GM12878 (cell line): ENCODE measurements around the gene GSG1. TPM values are rescaled to one million over a fixed set of nuclear protein-coding genes. Genes with fewer than 3 reads are reported as not detected.

Source experiments
- ATAC-seq: fragments of 200-7000 bp; cut with Tn5 transposase; 3 replicates; pipeline ENCODE4 v1.9.1; 2020; ENCODE audit warnings: mild to moderate bottlenecking, moderate library complexity
- BruUV-seq: library from RNA; stranded (reverse); fragments of 400-500 nt; replicated peaks from 2 replicates; lab custom pipeline; 2021; lab: Mats Ljungman, UMichigan
- CTCF ChIA-PET: fragments of 300-600 bp; sonication (Branson Sonifier 250); formaldehyde crosslinking; extraction: SDS; loops from one replicate; lab custom pipeline; 2021; ENCODE audit warnings: inconsistent platforms; lab: Yijun Ruan, JAX
- POLR2A ChIA-PET: fragments of 350-600 bp; formaldehyde crosslinking; extraction: SDS; loops from one replicate; lab custom pipeline; 2021; ENCODE audit warnings: inconsistent platforms; lab: Charles Lee
- RAD21 ChIA-PET: fragments of 300-600 bp; sonication (Branson Sonifier 250); formaldehyde crosslinking; loops from one replicate; lab custom pipeline; 2023; ENCODE audit warnings: antibody characterized with exemption; ENCODE audit not compliant: unreplicated experiment; lab: Charles Lee
- SMC1A ChIA-PET: fragments of 300-600 bp; sonication (Branson Sonifier 250); formaldehyde crosslinking; loops from one replicate; lab custom pipeline; 2023; ENCODE audit not compliant: unreplicated experiment, uncharacterized antibody; lab: Charles Lee
- DNase-seq: peaks from one replicate; pipeline ENCODE4 v3.0.0-alpha.2; 2011; ENCODE audit warnings: low read depth, low spot score
- FAIRE-seq: peaks from 3 replicates; lab custom pipeline; 2011; peaks lifted over from hg19 to GRCh38; lab: Jason Lieb, UNC
- H2AFZ ChIP-seq: 2 replicates; pipeline ENCODE4 v1.6.0; 2011; ENCODE audit warnings: low read depth, low read length, control low read depth; ENCODE audit not compliant: control insufficient read depth
- H3K27ac ChIP-seq: 2 replicates; pipeline ENCODE4 v1.5.1; 2011; ENCODE audit warnings: control low read depth; ENCODE audit not compliant: control insufficient read depth, insufficient read depth
- H3K27me3 ChIP-seq, 2 experiments: replicated peaks in 1 of 2; 2 replicates each; pipeline versions ENCODE4 v1.6.0 to v1.6.1; 2011; ENCODE audit warnings: low read length in 1 of 2; ENCODE audit not compliant: control insufficient read depth in 2 of 2, insufficient read depth in 2 of 2
- H3K36me3 ChIP-seq, 2 experiments: 2 replicates each; pipeline ENCODE4 v1.5.1; 2011; ENCODE audit warnings: low read length in 1 of 2; ENCODE audit not compliant: control insufficient read depth in 2 of 2, insufficient read depth in 2 of 2
- H3K4me1 ChIP-seq: 2 replicates; pipeline ENCODE4 v1.6.1; 2011; ENCODE audit warnings: mild to moderate bottlenecking, low read length, moderate library complexity, mixed read lengths; ENCODE audit not compliant: control insufficient read depth, insufficient read depth
- H3K4me2 ChIP-seq: 2 replicates; pipeline ENCODE4 v1.6.0; 2011; ENCODE audit warnings: control low read depth; ENCODE audit not compliant: control insufficient read depth, insufficient read depth
- H3K4me3 ChIP-seq: fragments of 200-600 bp; sonication (generic); 2 replicates; pipeline ENCODE4 v1.5.1; 2016
- H3K79me2 ChIP-seq: 2 replicates; pipeline ENCODE4 v1.6.0; 2011; ENCODE audit warnings: low read length; ENCODE audit not compliant: control insufficient read depth, insufficient read depth
- H3K9ac ChIP-seq: 2 replicates; pipeline ENCODE4 v1.8.0; 2011; ENCODE audit warnings: low read length, control low read depth, mixed read lengths; ENCODE audit not compliant: control insufficient read depth, insufficient read depth
- H3K9me3 ChIP-seq: replicated peaks from 3 replicates; pipeline ENCODE4 v1.5.1; 2011; ENCODE audit warnings: mild to moderate bottlenecking, low read length; ENCODE audit not compliant: control insufficient read depth, insufficient read depth
- H4K20me1 ChIP-seq: 2 replicates; pipeline ENCODE4 v1.6.0; 2011; ENCODE audit not compliant: control insufficient read depth, insufficient read depth
- EED ChIP-seq: sonication (generic); IDR thresholded peaks from 2 replicates; pipeline ENCODE4 v1.6.1; 2016; ENCODE audit warnings: antibody characterized with exemption, low read depth
- ELK1 ChIP-seq: IDR thresholded peaks from 2 replicates; pipeline ENCODE4 v1.6.1; 2012; ENCODE audit warnings: low read depth, low read length, improper control_type of control experiment
- FOS ChIP-seq: IDR thresholded peaks from 3 replicates; pipeline ENCODE4 v1.6.1; 2011; ENCODE audit warnings: borderline replicate concordance; ENCODE audit not compliant: insufficient read length; ENCODE audit errors: extremely low read depth
- NFYB ChIP-seq: IDR thresholded peaks from 2 replicates; pipeline ENCODE4 v1.6.1; 2011; ENCODE audit warnings: low read depth, mild to moderate bottlenecking, low read length, improper control_type of control experiment, moderate library complexity; ENCODE audit not compliant: insufficient read depth
- RELB ChIP-seq: fragments of 450-650 bp; IDR thresholded peaks from 2 replicates; pipeline ENCODE4 v1.6.1; 2017; ENCODE audit warnings: low read depth, mild to moderate bottlenecking, moderate library complexity
- SKIL ChIP-seq: fragments of 450-650 bp; IDR thresholded peaks from 2 replicates; pipeline ENCODE4 v1.6.1; 2017; ENCODE audit warnings: mild to moderate bottlenecking, low read depth, inconsistent platforms; ENCODE audit not compliant: poor library complexity, severe bottlenecking
- SRF ChIP-seq, 2 experiments: IDR thresholded peaks; 2 replicates each; pipeline ENCODE4 v1.6.1; 2011; ENCODE audit warnings: low read depth in 2 of 2, low read length in 2 of 2, mild to moderate bottlenecking in 1 of 2, moderate library complexity in 1 of 2
- ZNF384 ChIP-seq: IDR thresholded peaks from 2 replicates; pipeline ENCODE4 v1.6.1; 2012; ENCODE audit warnings: low read depth, mild to moderate bottlenecking, low read length, improper control_type of control experiment, borderline replicate concordance
- ZNF622 ChIP-seq: fragments of 450-650 bp; IDR thresholded peaks from 2 replicates; pipeline ENCODE4 v1.6.1; 2017; ENCODE audit warnings: mild to moderate bottlenecking, inconsistent platforms
- WGBS: methylation state at CpG from one replicate; pipeline ENCODE4 v1.1.6; 2016; ENCODE audit warnings: low lambda C conversion rate; ENCODE audit not compliant: insufficient replicate concordance, insufficient coverage; ENCODE audit errors: missing lambda C conversion rate; 5-methylcytosine and 5-hydroxymethylcytosine counted together
- in situ Hi-C: fragments of 300-500 bp; cut with MboI; formaldehyde crosslinking; loops from 9 replicates; pipeline ENCODE4 v1.14.3; 2018; ENCODE audit warnings: mixed read lengths
- intact Hi-C: fragments of 100-400 bp; cut with micrococcal nuclease; formaldehyde crosslinking; loops from one replicate; pipeline ENCODE4 v1.14.2; 2022; ENCODE audit not compliant: unreplicated experiment
- polyA plus RNA-seq, 11 experiments: library from polyadenylated mRNA; depleted of rRNA in 4 of 11; unstranded in 6 of 11; stranded (reverse) in 5 of 11; fragments of >200 nt; fragmentation: Nextera tagmentation in 4 of 11; fragmentation: Illumina TruSeq in 1 of 11; extraction: Ambion mirVana in 4 of 11; extraction: Trizol in 1 of 11; gene quantifications; 1 replicate in 1 of 11; 2 replicates in 10 of 11; pipeline versions ENCODE4 v1.2.1 to v1.2.3, GENCODE V29; 2011 to 2016; ENCODE audit warnings: inconsistent platforms in 2 of 11, missing spikeins in 2 of 11, low read depth in 1 of 11
- total RNA-seq, 4 experiments: library from RNA; depleted of rRNA in 3 of 4; stranded (reverse); fragments of >200 nt in 3 of 4; fragmentation: Illumina TruSeq in 1 of 4; extraction: Trizol in 1 of 4; gene quantifications; 2 replicates each; pipeline versions ENCODE4 v1.2.1 to v1.2.3, GENCODE V29; 2013 to 2021
- TF ChIP-seq, protein P1 (sequence below): fragments of 450-650 bp; IDR thresholded peaks from 2 replicates; pipeline ENCODE4 v1.6.1; 2017; ENCODE audit warnings: mild to moderate bottlenecking
- TF ChIP-seq, protein P2 (sequence below): fragments of 450-650 bp; IDR thresholded peaks from 2 replicates; pipeline ENCODE4 v1.6.1; 2018; ENCODE audit warnings: mild to moderate bottlenecking, low read depth, moderate library complexity; ENCODE audit not compliant: partially characterized antibody

Gene GSG1
- total and polyA plus RNA-seq, 10 of the 15 experiments (the other 5 are each of a cell fraction or from before 2014, with no cell fraction given) = not detected

- H3K4me1 ChIP-seq = no peaks in the 10 kb centered on the region
- ChIA-PET CTCF (no interaction called here), RAD21 (no interaction called here), POLR2A (no interaction called here), SMC1A (interaction anchor here (1.2 kb wide), 1 partner anchor 164 kb away, joined by 3 read pairs; no protein-coding TSS in a partner anchor)
- in situ Hi-C loops = no loop called here
- H3K79me2 ChIP-seq = no peaks in the 10 kb centered on the region
- H3K4me2 ChIP-seq = no peak overlapping the region
- WGBS = 19% methylated on average over 3 of the region's 3 CpGs
- ATAC-seq (no peak), FAIRE-seq (no peak), DNase-seq (no peak)
- intact Hi-C loops = no loop called here
- no peaks in the 10 kb centered on the region for H3K27me3 ChIP-seq
- H4K20me1 ChIP-seq = no peaks in the 10 kb centered on the region
- BruUV-seq = no TSS peak
- no peak overlapping the region for H3K9ac ChIP-seq
- no peak overlapping the region for H3K27ac ChIP-seq
- H3K9me3 ChIP-seq = no peaks in the 10 kb centered on the region; the same call in 2 of the 3 replicates
- no peak overlapping the region for H3K4me3 ChIP-seq
- TF ChIP-seq NFYB (no peak), SRF (IDR thresholded peaks at IDR 0.05; ENCODE audit: low read depth in 2 of 2, low read length in 2 of 2) (no peak), ELK1 (no peak), ZNF384 (no peak), FOS (no peak), EED (no peak), RELB (no peak), ZNF622 (no peak), SKIL (no peak)
- TF ChIP-seq, protein P1, sequence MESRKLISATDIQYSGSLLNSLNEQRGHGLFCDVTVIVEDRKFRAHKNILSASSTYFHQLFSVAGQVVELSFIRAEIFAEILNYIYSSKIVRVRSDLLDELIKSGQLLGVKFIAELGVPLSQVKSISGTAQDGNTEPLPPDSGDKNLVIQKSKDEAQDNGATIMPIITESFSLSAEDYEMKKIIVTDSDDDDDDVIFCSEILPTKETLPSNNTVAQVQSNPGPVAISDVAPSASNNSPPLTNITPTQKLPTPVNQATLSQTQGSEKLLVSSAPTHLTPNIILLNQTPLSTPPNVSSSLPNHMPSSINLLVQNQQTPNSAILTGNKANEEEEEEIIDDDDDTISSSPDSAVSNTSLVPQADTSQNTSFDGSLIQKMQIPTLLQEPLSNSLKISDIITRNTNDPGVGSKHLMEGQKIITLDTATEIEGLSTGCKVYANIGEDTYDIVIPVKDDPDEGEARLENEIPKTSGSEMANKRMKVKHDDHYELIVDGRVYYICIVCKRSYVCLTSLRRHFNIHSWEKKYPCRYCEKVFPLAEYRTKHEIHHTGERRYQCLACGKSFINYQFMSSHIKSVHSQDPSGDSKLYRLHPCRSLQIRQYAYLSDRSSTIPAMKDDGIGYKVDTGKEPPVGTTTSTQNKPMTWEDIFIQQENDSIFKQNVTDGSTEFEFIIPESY = no peak
- TF ChIP-seq, protein P2, sequence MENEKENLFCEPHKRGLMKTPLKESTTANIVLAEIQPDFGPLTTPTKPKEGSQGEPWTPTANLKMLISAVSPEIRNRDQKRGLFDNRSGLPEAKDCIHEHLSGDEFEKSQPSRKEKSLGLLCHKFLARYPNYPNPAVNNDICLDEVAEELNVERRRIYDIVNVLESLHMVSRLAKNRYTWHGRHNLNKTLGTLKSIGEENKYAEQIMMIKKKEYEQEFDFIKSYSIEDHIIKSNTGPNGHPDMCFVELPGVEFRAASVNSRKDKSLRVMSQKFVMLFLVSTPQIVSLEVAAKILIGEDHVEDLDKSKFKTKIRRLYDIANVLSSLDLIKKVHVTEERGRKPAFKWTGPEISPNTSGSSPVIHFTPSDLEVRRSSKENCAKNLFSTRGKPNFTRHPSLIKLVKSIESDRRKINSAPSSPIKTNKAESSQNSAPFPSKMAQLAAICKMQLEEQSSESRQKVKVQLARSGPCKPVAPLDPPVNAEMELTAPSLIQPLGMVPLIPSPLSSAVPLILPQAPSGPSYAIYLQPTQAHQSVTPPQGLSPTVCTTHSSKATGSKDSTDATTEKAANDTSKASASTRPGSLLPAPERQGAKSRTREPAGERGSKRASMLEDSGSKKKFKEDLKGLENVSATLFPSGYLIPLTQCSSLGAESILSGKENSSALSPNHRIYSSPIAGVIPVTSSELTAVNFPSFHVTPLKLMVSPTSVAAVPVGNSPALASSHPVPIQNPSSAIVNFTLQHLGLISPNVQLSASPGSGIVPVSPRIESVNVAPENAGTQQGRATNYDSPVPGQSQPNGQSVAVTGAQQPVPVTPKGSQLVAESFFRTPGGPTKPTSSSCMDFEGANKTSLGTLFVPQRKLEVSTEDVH = no peak
- no peak overlapping the region for H2AFZ ChIP-seq
- no peaks in the 10 kb centered on the region for H3K36me3 ChIP-seq
Observed at GRCh38 chr12:13080266-13080665, 23.2 kb downstream of the GSG1 start.
